Islet of Langerhans (tissue), 1 donor: ENCODE measurements around the gene HOTAIR.

ENCODE experiments used
- FAIRE-seq: peaks from one replicate; lab custom pipeline; 2011; peaks lifted over from hg19 to GRCh38; lab: Jason Lieb, UNC

The HOTAIR gene

DNA sequence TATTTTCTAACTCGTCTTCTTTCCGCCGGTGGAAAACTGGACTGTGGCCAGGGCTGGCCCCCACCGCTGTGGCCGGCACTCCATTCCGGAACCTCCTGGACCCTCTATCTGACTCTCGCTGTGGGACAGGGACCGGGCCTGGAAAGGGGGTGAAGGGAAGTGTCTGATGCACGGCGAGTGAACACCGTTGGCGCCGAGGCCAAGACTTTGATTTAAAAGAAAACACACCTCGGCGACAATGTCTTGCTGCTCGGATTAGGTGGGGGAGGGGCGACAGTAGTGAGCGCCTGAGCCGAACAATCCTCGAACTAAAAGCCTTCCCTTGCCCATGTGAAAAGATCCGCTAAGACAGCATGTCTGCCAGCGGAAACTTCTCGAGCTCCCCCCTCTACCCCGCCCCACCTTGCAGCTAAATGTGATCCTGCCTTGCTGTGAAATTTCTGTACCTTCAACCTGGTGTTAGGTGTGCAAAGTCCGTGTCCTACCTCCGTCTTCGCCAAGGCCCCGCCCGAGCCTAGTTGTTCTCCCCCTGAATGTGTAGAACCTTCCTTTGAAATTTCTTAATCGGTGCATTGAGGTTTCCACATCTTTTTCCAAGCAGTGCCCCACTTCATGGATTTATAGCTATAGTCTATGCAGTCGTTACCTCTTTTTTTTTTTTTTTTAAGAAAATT, 862 bp upstream of the HOTAIR start:
- FAIRE-seq: no peak

DNA sequence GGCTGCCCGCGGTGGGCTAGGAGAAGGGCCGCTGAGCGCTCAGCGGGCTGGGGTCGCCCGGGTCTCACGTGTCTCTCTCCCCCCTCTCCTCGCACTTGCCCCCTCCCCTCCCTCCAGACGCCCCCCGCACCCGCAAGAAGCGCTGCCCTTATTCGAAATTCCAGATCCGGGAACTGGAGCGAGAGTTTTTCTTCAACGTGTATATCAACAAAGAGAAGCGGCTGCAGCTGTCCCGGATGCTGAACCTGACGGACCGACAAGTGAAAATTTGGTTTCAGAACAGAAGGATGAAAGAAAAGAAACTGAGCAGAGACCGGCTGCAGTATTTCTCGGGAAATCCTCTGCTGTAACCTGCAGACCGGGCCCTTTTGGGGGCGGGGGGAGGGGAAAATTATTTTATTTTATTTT, 314 bp upstream of the HOTAIR start:
- no peak for FAIRE-seq

DNA sequence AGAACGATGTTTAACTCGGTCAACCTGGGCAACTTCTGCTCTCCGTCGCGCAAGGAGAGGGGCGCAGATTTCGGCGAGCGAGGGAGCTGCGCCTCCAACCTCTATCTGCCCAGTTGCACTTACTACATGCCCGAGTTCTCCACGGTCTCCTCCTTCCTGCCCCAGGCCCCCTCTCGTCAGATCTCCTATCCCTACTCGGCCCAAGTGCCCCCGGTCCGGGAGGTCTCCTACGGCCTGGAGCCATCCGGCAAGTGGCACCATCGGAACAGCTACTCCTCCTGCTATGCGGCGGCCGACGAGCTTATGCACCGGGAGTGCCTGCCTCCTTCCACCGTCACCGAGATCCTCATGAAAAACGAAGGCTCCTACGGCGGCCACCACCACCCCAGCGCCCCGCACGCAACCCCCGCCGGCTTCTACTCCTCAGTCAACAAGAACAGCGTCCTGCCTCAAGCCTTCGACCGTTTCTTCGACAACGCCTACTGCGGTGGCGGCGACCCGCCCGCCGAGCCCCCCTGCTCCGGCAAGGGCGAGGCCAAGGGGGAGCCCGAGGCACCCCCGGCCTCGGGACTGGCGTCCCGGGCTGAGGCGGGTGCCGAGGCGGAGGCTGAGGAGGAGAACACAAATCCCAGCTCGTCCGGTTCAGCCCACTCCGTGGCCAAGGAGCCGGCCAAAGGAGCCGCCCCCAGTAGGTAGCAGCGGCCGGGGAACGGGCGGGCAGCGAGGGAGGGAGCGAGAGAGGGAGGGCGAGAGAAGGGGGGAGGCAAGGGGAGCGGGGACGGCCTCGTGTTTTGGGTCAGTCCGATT, 1.3 kb downstream of the HOTAIR start:
- no peak for FAIRE-seq

DNA sequence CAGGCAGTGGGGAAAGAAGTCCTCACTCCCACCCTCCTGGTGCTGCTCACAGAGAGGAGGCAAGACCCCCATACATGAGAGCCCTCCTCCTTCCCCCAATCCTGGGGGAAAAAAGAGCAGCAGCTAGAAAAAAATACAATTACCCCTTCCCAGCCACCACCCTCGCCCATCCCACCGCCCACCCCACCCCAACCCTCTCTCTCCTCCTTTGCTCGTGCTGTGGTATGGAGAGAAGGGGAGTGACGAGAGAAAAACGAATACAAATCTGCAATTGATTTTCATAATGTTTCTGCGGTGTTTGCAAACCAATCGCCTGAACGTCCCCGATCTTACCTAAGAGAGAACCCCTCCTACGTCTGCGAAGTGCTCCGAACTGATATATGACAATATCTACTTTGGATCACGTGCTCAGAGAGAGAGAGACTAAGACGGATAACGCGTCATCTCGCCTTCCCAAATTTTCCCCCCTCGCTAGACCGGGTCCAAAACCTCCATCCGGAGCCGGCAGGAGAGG, 2.0 kb downstream of the HOTAIR start, which contains the start of gene HOXC11:
TSS of gene HOXC11 (plus strand) at position 405 of the 514 bp plus-strand sequence. CDS start 116 bp downstream, outside the sequence.
- FAIRE-seq: no peak

DNA sequence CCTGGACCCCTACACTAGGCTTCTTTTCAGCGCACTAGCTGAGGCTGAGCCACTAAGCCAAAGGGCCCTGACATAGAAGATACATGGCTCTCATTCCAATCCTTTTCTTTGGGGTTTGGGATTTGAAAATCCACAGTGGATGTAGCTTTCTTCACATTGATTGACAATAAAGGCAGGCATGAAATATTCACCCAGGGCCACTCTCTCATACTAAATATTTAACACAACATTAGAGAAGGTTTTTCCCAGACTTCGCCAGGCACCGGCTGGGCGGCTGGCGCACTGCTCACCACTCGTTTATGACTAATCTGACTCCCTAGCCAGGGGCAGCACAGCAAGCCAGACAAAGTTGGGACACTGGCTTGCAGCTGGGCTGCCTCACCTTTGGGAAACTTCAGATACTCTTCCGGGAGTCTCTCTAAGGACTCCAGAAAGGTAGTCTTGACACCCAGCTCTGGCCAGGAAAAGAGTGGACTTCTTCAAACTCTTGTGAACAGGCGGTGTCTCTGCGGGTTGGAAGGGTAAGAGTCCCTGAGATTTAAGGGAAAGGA, 2.5 kb downstream of the HOTAIR start:
- no peak for FAIRE-seq

DNA sequence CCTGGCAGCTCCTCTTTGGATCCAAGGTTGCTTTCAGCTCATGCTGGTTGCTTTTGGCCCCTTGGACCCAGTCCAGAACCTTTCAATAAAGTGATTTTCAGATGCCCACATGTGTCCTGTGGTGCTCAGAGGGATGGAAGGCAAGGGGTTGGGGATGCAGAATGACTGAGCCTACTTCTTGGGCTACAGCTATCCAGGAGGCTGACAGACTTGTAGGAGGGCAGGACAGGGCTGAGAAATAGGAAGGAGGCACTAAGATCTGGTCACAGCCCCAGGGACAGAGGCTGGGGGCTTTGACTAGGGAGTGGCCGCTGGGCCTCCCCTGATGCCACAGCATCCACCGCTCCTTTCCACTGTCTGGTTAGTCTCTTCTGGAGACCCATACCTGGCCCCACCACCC, 3.1 kb downstream of the HOTAIR start:
- no peak for FAIRE-seq

DNA sequence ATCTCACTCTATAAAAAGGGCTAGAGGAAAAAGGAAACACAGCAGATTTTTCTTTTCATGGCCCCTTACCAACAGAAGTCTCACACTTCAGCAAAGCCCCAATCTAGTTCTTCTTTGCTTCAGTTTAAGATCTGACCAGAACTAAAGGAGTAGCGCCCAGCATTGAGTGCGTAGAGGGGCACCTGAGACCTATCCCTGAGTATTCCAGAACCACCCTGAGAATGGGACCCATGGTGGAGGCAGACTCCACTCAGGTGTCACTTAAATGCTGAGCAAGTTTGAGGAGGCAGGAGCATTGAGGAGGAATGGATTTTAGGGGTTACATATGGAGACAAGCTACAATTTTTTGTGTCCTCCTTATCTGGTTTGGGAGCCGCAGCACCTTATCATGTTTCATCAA, 3.6 kb downstream of the HOTAIR start:
- FAIRE-seq: no peak

DNA sequence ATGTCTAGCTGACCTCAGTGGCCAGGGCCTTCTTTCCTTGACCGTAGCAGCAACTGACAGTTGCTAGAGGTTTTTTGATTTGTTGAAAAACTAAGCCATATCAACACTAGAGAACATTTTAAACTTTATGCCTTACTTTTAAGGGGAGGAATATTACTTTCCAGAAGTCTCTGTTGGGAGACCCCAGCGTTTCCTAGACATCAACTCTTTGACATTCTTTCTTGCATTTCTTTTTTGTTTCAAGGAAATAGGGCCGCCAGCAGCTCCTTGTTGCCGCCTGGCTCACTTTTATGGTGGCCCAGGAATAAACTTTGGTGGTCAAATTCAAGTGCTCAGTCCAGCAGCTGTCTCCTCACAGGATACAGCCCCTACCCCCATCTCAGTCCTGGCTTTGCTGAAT, 4.3 kb downstream of the HOTAIR start:
- no peak for FAIRE-seq

DNA sequence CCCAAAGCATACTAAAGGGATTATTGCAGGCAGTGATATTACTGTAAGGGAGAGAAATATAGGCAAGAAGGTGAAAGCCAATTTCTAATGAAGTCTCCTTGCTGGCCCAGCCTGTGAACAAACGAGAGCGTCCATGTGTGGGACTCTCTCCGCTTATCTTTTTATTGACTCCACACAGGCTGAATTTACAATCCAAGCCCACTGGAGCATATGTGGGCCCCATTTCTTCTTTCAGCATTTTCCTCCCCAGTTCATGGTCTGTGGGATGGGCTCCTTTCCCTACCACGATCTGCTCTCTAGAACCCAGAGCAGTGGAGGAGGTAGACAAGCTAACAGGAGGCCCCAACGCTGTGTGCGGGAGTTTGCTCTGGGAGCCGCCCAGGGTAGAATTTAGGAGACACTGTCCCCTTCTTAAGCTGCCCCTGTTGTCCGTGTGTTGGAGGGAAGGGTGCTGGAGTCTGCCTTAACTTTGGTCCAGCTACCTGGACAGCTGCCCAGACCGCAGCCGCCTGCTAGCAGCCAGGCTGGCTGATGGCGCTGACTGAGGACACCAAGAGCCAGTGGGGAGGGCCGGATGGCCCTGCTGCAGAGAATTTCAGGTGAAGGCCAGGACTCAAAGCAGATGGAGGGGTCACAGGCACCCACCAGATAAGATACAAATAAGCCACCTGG, 5.0 kb downstream of the HOTAIR start:
- FAIRE-seq: no peak

DNA sequence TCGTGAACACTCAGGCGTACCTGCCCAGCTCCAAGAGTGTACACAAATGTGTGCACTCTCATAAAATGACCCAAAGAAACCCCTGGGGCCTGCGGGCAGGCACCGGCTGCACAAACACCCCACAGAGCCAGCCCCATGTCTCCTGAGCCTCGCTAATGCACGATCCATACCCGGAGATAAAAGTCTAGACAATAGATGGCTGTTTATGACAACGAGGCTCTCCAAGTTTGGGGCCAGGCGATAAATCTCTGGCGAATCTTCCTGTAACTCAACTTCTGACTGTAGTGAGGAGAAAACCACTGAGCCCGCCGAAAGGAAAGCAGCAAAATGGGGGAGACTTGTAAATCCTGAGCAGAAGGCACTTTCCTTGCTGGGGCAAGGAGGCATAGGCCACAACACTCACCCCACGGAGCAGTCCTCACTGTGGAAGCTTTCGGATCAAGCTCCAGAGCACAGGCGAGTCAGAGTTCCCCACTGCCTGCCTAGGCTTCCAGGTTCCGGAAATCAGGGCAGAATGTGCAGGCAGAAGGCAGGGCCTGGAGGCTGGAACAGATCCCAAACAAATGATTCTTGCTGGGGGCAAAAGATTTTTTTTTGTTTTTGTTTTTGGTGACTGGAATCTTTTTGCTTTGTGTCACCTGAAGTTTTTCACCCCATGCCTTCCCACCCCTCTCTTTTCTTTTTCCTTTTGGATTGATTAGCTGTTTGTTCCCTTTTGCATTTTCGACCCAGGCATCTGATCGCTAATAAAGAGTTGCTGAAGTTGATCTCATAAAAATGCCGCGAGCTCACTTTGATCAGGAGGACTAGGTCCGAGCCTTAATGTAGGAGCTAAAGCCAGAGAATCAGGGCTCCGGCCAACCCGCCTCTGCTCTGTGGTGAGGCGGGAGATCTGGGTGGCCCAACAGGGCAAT, 6.3 kb downstream of the HOTAIR start:
- FAIRE-seq: no peak

DNA sequence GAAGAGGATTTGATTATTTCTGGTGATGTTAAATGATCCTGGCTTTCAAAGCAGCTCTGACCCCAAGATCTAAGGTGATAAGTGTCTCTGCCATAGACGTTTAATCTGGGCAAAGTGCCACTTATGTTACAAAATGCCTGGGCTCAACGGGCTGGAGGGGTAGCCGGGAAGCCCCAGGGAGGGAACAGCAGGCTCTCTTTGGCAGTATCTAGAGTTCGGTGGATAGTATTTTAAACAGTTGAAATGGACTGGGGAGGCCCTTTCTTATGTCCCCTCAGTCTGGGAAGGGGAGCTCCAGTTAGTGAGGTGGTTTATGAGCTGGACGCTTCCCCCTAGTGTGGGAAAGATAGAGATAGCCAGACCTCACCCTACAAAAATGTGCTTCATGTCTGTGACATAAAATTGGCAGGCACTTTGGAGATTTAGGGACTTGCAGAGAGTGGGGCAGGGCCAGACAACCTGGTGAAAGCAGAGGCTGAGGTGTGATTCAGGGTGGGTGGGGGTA, 7.3 kb downstream of the HOTAIR start:
- FAIRE-seq: no peak

DNA sequence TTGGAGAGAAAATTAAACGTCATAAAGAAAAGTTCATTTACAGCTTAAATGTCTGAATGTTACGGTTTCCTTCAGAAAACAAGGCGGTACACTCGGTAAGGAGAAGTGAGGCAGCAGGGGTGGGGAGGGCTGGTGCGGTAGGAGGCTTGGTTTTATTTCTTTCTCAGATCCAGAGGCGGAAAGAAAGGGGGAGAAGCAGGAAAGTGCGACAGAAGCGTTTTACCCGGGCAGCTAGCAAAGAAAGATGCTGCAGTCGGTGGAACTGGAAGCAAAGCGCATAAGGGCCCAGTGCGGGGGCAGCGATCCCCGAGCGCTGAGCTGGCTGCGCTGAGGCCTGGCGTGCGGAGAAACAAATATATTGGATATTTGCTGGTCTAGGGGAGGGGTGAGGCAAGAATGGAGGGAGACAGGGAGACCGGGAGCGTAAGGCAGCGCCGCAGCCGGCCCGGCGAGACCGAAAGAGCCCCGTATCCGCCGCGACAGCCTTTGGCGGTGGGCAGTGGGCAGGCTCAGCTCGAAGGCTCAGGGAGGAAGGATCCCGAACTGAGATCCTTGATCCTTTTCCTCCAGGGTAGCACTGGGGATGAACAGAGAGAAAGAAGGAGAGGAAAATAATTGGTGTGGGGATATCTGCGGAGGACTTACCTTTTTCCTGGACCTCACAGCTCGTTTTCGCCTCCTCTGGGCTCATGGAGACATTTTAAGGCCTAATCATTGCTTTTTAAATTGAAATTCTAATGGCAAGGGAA, 8.2 kb downstream of the HOTAIR start:
- FAIRE-seq: no peak

DNA sequence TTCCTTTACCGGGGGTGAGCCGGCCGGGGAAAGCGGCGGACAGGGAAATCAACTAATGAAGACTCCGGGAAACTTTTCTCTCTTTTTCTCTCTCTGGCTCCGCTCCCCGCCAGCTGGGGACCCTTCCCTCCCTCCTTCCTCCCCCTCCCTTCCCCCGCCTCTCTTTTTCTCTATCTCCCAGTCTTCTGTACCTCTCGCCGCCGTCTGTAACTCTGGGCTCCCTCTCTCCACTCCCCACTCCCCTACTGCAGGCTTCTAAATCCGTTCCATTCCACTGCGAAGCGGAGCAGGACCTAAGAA, 8.7 kb downstream of the HOTAIR start:
- FAIRE-seq: no peak

DNA sequence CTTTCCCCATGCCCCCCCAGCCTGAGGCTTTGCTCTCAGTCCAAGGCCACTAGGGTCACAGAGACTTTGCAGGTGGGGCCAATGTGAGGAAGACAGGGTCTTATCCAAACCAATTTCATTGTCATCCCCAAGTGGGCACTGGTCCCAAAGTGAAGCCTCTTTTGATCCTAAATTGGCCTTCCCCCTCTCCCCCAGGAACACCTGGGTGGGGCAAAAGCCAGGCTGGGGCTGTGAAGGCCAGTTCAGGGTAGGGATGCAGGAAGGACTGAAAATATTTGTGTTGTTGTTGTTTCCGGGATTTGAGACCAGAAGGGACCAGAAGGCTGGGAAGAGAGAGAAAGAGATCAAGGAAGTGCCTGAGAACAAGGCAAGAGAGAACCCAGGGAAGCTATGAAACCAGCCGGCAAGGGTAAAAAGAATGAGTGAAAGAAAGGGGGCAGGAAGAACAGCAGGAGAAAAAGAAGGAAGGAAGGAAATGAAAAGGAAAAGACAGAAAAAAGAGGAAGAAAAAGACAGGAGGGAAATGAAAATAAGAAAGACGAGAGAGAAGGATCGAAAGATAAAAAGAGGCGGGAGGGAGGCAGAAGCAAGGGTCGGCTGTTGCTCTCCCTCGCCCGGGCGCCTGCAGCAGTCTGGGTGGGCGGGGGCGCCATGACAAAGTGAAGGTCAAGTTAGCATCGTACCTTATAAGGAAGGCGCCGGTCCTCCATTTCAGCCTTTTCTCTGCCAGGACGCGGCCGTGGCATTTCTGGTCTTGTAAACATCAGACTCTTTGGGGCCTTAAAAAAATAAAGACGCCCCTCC, 9.3 kb downstream of the HOTAIR start:
- FAIRE-seq: no peak

DNA sequence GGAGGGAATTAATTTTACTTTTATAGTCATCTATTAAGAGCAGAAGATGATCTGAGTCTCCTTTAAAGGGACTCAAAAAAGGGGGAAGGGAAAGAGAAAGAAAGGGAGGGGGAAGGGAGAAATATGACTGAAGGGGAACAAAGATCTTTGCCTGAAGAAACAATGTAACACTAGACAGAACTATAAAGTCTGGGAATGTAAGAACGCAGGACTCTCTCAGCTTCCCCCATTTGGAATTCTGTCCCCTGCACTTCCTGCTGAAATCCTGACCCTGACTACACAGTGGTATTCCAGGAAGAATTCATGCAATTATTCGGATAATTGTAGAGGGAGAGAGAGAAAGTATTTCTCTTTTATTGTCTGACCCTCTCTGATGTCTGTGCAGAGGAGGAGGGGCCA, 10.4 kb downstream of the HOTAIR start:
- no peak for FAIRE-seq

DNA sequence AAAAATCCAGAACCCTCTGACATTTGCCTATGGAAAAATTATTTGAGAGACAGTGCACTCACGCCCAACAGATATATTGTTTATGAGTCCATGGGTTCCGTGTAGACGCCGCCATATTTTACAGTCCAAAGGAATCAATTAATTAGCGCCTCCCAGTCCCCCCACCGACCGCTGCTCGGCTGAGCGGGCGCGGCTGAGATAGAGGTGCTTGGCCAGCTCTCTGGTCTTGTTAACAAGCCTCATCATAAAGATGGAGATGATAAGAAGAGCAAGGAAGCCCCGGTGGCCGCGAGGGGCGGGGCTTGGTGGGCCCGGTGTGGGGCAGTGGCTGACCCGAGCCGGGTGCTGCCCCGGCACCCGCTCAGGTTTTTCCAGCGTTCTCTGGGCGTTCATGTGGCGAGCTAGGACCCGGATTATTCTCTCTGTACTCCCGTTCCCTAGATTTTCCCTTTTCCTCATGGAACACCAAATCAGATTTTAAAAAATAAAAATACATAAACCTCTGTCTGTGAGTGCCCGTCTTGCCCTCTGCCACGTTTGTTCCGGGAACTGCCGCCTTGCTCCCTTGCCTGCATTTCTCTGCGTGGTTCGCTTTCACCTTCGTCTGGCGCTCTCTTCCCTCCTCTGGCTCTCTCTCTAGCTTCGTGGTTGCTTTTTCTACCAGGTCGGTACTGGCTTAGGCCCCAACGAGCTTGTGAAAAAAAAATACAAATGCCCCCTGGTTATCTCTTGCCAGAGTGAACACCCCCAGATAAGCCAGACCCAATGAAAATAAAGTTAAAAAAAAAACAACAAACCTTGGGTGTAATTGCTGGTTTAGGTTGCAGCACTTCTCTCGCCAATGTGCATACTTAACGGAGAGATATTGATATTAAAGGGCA, 11.1 kb downstream of the HOTAIR start:
- no peak for FAIRE-seq

DNA sequence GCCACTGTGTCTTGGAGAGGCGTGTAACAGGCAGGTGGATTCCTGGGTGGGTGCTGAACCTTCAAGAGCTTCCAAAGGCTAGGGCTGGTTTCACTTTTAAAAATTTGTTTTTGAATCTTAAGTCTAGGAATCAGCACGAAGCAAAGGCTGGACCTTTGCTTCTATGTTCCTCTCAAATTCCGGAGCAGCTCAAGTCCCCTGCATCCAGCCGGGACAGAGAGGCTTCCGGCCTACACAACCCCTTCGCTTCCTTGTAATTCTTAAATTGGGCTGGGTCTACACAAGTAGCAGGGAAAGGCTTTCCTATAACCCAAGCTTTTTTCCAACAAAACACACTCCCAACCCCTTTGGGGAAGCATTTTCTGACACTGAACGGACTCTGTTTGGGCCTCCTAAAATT, 11.7 kb downstream of the HOTAIR start:
- no peak for FAIRE-seq

DNA sequence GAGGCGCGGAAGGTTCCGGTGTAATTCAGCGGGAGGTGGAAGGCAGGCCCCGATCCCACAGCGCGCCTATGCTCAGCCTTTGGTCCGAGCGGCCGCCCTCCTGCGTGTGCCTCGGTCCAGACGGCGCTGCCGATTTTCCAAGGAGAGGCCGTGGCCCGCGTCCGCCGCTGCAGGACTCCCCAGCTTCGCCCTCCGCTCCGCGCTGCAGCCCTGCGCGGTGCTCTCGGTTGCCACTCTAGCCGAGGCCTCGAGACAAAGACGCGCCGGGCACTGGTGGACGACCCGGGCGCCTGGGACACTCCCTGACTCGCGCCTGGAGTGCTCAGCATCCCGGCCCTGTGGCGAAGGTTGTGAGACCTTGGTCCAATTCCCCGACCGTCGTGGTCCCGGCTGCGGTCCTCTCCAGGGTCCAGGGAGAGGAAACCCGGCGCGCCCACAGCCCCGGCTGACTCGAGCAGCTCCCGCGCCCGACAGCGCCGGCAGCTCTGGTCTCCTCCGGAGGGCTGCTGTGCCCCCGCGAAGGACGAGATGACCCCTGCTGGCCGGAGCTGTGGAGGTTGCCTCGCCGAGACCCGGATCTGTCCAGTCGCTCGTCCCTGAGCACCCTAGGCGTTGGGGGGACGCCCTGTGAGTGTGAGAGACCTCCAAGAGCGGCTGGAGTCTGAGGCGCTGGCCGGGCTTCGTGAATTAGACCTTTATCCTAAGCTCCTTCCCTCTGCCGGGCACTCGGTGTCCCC, 13.6 kb downstream of the HOTAIR start:
- no peak for FAIRE-seq
